Activated CD4-positive, alpha-beta T cell treated with anti-CD3 and anti-CD28 coated beads for 1 hour (primary cell): ENCODE results near the gene CALML5.

Experiments used
- DNase-seq: peaks from one replicate; pipeline ENCODE4 v3.0.0-alpha.2; 2020

Gene CALML5

GRCh38 chr10:5499493-5500140, at the start of gene CALML5:
CALML5 (minus strand) TSS chr10:5499570; CDS start chr10:5499438, 132 bp downstream.
- no peak for DNase-seq

GRCh38 chr10:5547931-5548660, 48.7 kb upstream of the CALML5 start:
- no peak for DNase-seq

GRCh38 chr10:5547681-5547930, 48.2 kb upstream of the CALML5 start:
- no peak for DNase-seq

GRCh38 chr10:5546891-5547680, 47.7 kb upstream of the CALML5 start:
- DNase-seq, result no peak

- DNase-seq, result no peak
These were observed 46.7 kb upstream of the CALML5 start for GRCh38 chr10:5545778-5546710.

GRCh38 chr10:5545426-5545777, 46.0 kb upstream of the CALML5 start:
- DNase-seq, result no peak

- DNase-seq, result no peak
These were observed 45.6 kb upstream of the CALML5 start for GRCh38 chr10:5545011-5545410.

- no peak for DNase-seq
These were observed 44.9 kb upstream of the CALML5 start for GRCh38 chr10:5544216-5544805.

- no peak for DNase-seq
These were observed 44.3 kb upstream of the CALML5 start for GRCh38 chr10:5543623-5544022.

- DNase-seq, result no peak
These were observed 42.7 kb upstream of the CALML5 start for GRCh38 chr10:5542100-5542499.

- no peak for DNase-seq
These were observed 41.5 kb upstream of the CALML5 start for GRCh38 chr10:5540891-5541290.

GRCh38 chr10:5540080-5540479, 40.7 kb upstream of the CALML5 start:
- no peak for DNase-seq

- DNase-seq, result no peak
These were observed 39.7 kb upstream of the CALML5 start for GRCh38 chr10:5538892-5539651.

- no peak for DNase-seq
These were observed 39.1 kb upstream of the CALML5 start for GRCh38 chr10:5538446-5538845.

GRCh38 chr10:5537684-5538083, 38.3 kb upstream of the CALML5 start:
- DNase-seq, result no peak

GRCh38 chr10:5536486-5537081, 37.2 kb upstream of the CALML5 start:
- no peak for DNase-seq

GRCh38 chr10:5534880-5535856, 35.8 kb upstream of the CALML5 start:
- DNase-seq, result no peak

GRCh38 chr10:5534051-5534821, 34.9 kb upstream of the CALML5 start:
- no peak for DNase-seq

- no peak for DNase-seq
These were observed 33.8 kb upstream of the CALML5 start for GRCh38 chr10:5533098-5533731.
